ENCODE results near the gene PDPK1.

PDPK1 gene

GRCh38 chr16:2500918-2501750 is 36.7 kb upstream of the PDPK1 start:
- Histone ChIP-seq H2BK5ac (ENCODE audit: low read depth, low read length, poor library complexity, severe bottlenecking) (no peak overlapping the region), H2BK12ac (ENCODE audit: low read length in 2 of 2) (peak overlapping the region in 1 of 2 experiments; percentile 71), H2BK120ac (ENCODE audit: low read depth, low read length) (no peak overlapping the region), H3K27me3 (ENCODE audit: control insufficient read depth in 1 of 2, insufficient read depth in 1 of 2, low read length in 2 of 2) (no peaks in the 10 kb centered on the region), H3K14ac (ENCODE audit: low read length in 2 of 2) (no peak overlapping the region), H4K91ac (ENCODE audit: low read length) (peak overlapping the region; percentile 62), H3K9me3 (ENCODE audit: control insufficient read depth, low read length) (no peaks in the 10 kb centered on the region), H3K36me3 (ENCODE audit: control insufficient read depth in 1 of 2, insufficient read depth in 2 of 2, low read depth in 1 of 2, low read length in 2 of 2) (peaks cover 23 to 48% of the 10 kb centered on the region in 2 experiments), H3K4me2 (ENCODE audit: low read length, poor library complexity, severe bottlenecking) (peak overlapping the region; percentile 43), H2BK15ac (ENCODE audit: low read depth, poor library complexity, severe bottlenecking) (no peak overlapping the region), H3K18ac (ENCODE audit: low read depth in 1 of 2, low read length in 2 of 2) (no peak overlapping the region), H3K4me1 (ENCODE audit: control insufficient read depth, insufficient read depth, low read depth, low read length) (peaks cover 29% of the 10 kb centered on the region), H3K23ac (ENCODE audit: low read length in 2 of 2) (no peak overlapping the region), H3K9ac (ENCODE audit: low read length) (peak overlapping the region; percentile 38), H3K4ac (ENCODE audit: low read depth in 1 of 2, low read length in 2 of 2) (peak overlapping the region in 1 of 2 experiments; percentile 30), H3K27ac (ENCODE audit: low read length, poor library complexity, severe bottlenecking) (peak overlapping the region; percentile 89), H2AFZ (ENCODE audit: low read depth, low read length) (no peak overlapping the region), H2AK5ac (ENCODE audit: low read length, severe bottlenecking) (peak overlapping the region; percentile 38), H4K8ac (ENCODE audit: low read length) (peak overlapping the region; percentile 27), H3K79me1 (replicated peaks; ENCODE audit: low read length, poor library complexity, severe bottlenecking) (peaks cover 15% of the 10 kb centered on the region), H3K4me3 (ENCODE audit: insufficient read depth in 1 of 2, low read depth in 1 of 2, low read length in 2 of 2) (no peak overlapping the region)
- WGBS: 49% methylated on average over 19 of the region's 23 CpGs
- DNase-seq: peak; percentile 87

- H3K4me2 ChIP-seq (ENCODE audit: low read length, poor library complexity, severe bottlenecking): peak overlapping the region; percentile 57
- peak overlapping the region; percentile 4 to 83 for H2BK12ac ChIP-seq (ENCODE audit: low read length in 2 of 2)
- H4K8ac ChIP-seq (ENCODE audit: low read length): peak overlapping the region; percentile 72
- no peak overlapping the region for H4K91ac ChIP-seq (ENCODE audit: low read length)
- H3K4me1 ChIP-seq (ENCODE audit: control insufficient read depth, insufficient read depth, low read depth, low read length): peaks cover 30% of the 10 kb centered on the region
- H3K4me3 ChIP-seq (ENCODE audit: insufficient read depth in 1 of 2, low read depth in 1 of 2, low read length in 2 of 2): no peak overlapping the region
- no peaks in the 10 kb centered on the region for H3K27me3 ChIP-seq (ENCODE audit: control insufficient read depth in 1 of 2, insufficient read depth in 1 of 2, low read length in 2 of 2)
- H2AK5ac ChIP-seq (ENCODE audit: low read length, severe bottlenecking): peak overlapping the region; percentile 96
- H2BK15ac ChIP-seq (ENCODE audit: low read depth, poor library complexity, severe bottlenecking): no peak overlapping the region
- H2BK120ac ChIP-seq (ENCODE audit: low read depth, low read length): no peak overlapping the region
- no peaks in the 10 kb centered on the region for H3K9me3 ChIP-seq (ENCODE audit: control insufficient read depth, low read length)
- 85% methylated on average over 18 of the region's 18 CpGs for WGBS
- H2AFZ ChIP-seq (ENCODE audit: low read depth, low read length): no peak overlapping the region
- peaks cover 17% of the 10 kb centered on the region for H3K79me1 ChIP-seq (replicated peaks; ENCODE audit: low read length, poor library complexity, severe bottlenecking)
- peak overlapping the region; percentile 11 to 80 for H3K18ac ChIP-seq (ENCODE audit: low read depth in 1 of 2, low read length in 2 of 2)
- H3K23ac ChIP-seq (ENCODE audit: low read length in 2 of 2): peak overlapping the region in 1 of 2 experiments; percentile 1
- no peak overlapping the region for H3K14ac ChIP-seq (ENCODE audit: low read length in 2 of 2)
- H3K4ac ChIP-seq (ENCODE audit: low read depth in 1 of 2, low read length in 2 of 2): peak overlapping the region; percentile 33 to 37
- peak overlapping the region; percentile 19 for H2BK5ac ChIP-seq (ENCODE audit: low read depth, low read length, poor library complexity, severe bottlenecking)
- DNase-seq: no peak
- H3K27ac ChIP-seq (ENCODE audit: low read length, poor library complexity, severe bottlenecking): peak overlapping the region; percentile 89
- H3K36me3 ChIP-seq (ENCODE audit: control insufficient read depth in 1 of 2, insufficient read depth in 2 of 2, low read depth in 1 of 2, low read length in 2 of 2): peaks cover 12 to 37% of the 10 kb centered on the region in 2 experiments
- peak overlapping the region; percentile 38 for H3K9ac ChIP-seq (ENCODE audit: low read length)
Observed at GRCh38 chr16:2501946-2502895, 35.6 kb upstream of the PDPK1 start.

GRCh38 chr16:2505695-2506094 is 32.1 kb upstream of the PDPK1 start:
- no peak overlapping the region for H2BK120ac ChIP-seq (ENCODE audit: low read depth, low read length)
- H3K4ac ChIP-seq (ENCODE audit: low read depth in 1 of 2, low read length in 2 of 2): no peak overlapping the region
- peaks cover 29% of the 10 kb centered on the region for H3K4me1 ChIP-seq (ENCODE audit: control insufficient read depth, insufficient read depth, low read depth, low read length)
- no peak overlapping the region for H2AFZ ChIP-seq (ENCODE audit: low read depth, low read length)
- H2BK15ac ChIP-seq (ENCODE audit: low read depth, poor library complexity, severe bottlenecking): no peak overlapping the region
- H3K14ac ChIP-seq (ENCODE audit: low read length in 2 of 2): no peak overlapping the region
- DNase-seq: no peak
- H4K8ac ChIP-seq (ENCODE audit: low read length): no peak overlapping the region
- no peak overlapping the region for H3K23ac ChIP-seq (ENCODE audit: low read length in 2 of 2)
- no peaks in the 10 kb centered on the region for H3K9me3 ChIP-seq (ENCODE audit: control insufficient read depth, low read length)
- peak overlapping the region; percentile 26 for H2AK5ac ChIP-seq (ENCODE audit: low read length, severe bottlenecking)
- H2BK5ac ChIP-seq (ENCODE audit: low read depth, low read length, poor library complexity, severe bottlenecking): no peak overlapping the region
- peaks cover 9% of the 10 kb centered on the region for H3K79me1 ChIP-seq (replicated peaks; ENCODE audit: low read length, poor library complexity, severe bottlenecking)
- no peak overlapping the region for H3K4me2 ChIP-seq (ENCODE audit: low read length, poor library complexity, severe bottlenecking)
- H2BK12ac ChIP-seq (ENCODE audit: low read length in 2 of 2): no peak overlapping the region
- no peak overlapping the region for H3K18ac ChIP-seq (ENCODE audit: low read depth in 1 of 2, low read length in 2 of 2)
- no peak overlapping the region for H3K9ac ChIP-seq (ENCODE audit: low read length)
- H3K36me3 ChIP-seq (ENCODE audit: control insufficient read depth in 1 of 2, insufficient read depth in 2 of 2, low read depth in 1 of 2, low read length in 2 of 2): peaks cover 0 to 7% of the 10 kb centered on the region in 2 experiments
- 94% methylated on average over 13 of the region's 14 CpGs for WGBS
- no peaks in the 10 kb centered on the region for H3K27me3 ChIP-seq (ENCODE audit: control insufficient read depth in 1 of 2, insufficient read depth in 1 of 2, low read length in 2 of 2)
- no peak overlapping the region for H3K4me3 ChIP-seq (ENCODE audit: insufficient read depth in 1 of 2, low read depth in 1 of 2, low read length in 2 of 2)
- no peak overlapping the region for H3K27ac ChIP-seq (ENCODE audit: low read length, poor library complexity, severe bottlenecking)
- peak overlapping the region; percentile 34 for H4K91ac ChIP-seq (ENCODE audit: low read length)
